Epidermal melanocyte (primary cell): ENCODE measurements around the gene CCDC170.
"Not testable (repeated sequence)": the region's sequence is repeated elsewhere in the genome, so short reads cannot be mapped to it uniquely, and the experiment has no call there.

ENCODE experiments used
- DNase-seq: peaks from one replicate; pipeline ENCODE4 v3.0.0; 2011; ENCODE audit warnings: low spot score; ENCODE audit not compliant: insufficient read length

Gene CCDC170

DNA sequence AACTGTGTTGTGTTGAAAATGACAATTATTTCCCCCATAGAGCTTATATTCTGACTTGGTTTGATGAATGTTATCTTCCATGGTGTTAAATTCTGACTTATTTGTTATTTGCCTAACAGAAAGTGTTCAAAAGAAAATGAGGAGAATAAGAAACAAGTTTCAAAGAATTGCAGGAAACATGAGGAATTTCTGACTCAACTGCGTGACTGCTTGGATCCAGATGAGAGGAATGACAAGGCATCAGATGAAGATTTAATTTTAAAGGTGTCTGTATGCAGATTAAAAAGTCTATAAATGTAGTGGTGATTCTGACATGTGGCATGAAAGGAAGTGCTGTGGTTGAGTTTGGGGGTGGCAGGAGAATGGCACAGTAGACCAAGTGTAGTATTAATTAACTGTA, 50.6 kb downstream of the CCDC170 start:
- no peak for DNase-seq

DNA sequence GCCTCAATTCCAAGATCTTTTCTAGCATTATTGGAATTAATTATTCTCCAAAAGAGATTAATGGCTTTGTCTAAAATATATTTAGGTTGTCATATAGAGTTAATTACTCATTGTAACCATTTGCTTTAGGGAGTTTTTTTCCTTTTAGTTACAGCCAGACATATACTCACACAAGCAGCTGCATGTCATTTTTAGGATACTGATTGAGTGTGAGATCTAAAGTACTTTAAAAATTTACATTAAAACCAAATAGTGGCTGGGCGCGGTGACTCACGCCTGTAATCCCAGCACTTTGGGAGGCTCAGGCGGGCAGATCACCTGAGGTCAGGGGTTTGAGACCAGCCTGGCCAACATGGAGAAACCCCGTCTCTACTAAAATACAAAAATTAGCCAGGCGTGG, 51.1 kb downstream of the CCDC170 start:
- DNase-seq, result not testable (repeated sequence)

GRCh38 chr6:151546941-151547659, 53.3 kb downstream of the CCDC170 start:
- no peak for DNase-seq

- no peak for DNase-seq
Measured at GRCh38 chr6:151548201-151548600, 54.4 kb downstream of the CCDC170 start.

GRCh38 chr6:151549790-151550189, 56.0 kb downstream of the CCDC170 start:
- DNase-seq, result no peak

DNA sequence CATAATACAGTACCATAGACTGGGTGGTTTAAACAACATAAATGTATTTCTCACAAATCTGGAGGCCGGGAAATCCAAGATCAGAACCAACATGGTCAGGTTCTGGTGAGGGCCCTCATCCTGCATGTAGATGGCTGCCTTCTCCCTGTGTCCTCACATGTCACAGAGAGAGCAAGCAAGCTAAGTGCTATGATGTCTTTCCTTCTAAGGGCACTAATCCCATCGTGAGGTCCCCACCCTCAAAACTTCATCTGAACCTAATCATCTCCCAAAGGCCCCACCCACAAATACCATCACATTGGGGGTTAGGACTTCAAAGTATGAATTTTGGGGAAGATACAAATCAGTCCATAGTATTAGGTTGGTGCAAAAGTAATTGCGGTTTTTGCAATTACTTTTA, 56.8 kb downstream of the CCDC170 start:
- DNase-seq, result no peak

- DNase-seq, result no peak
Measured at GRCh38 chr6:151551223-151551857, 57.5 kb downstream of the CCDC170 start.

GRCh38 chr6:151553416-151554165, 59.8 kb downstream of the CCDC170 start:
- no peak for DNase-seq

- DNase-seq, result no peak
Measured at GRCh38 chr6:151561238-151561637, 67.4 kb downstream of the CCDC170 start.

DNA sequence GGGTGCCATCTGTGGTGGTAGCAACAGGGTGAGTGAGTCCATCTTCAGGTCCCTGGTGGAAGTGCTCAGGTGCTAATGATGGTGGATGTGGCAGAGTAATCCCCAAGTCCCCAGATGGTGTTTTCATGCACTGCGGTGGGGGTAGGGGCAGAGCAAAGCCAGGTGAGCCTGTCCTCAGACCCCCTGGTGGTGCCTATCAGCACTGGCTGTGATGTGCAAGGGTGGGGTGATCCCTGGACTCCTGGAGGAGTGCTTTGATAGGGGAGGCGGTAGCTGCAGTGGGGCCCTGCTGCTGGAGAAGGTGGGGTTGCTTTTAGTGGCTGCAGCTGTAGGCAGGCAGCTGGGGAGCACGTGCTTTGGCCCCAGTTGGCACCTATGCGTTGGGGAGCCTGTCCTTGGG, 70.8 kb downstream of the CCDC170 start:
- DNase-seq, result no peak

GRCh38 chr6:151565940-151566339, 72.1 kb downstream of the CCDC170 start:
- DNase-seq, result no peak

- DNase-seq, result no peak
Measured at GRCh38 chr6:151566557-151566956, 72.7 kb downstream of the CCDC170 start.

DNA sequence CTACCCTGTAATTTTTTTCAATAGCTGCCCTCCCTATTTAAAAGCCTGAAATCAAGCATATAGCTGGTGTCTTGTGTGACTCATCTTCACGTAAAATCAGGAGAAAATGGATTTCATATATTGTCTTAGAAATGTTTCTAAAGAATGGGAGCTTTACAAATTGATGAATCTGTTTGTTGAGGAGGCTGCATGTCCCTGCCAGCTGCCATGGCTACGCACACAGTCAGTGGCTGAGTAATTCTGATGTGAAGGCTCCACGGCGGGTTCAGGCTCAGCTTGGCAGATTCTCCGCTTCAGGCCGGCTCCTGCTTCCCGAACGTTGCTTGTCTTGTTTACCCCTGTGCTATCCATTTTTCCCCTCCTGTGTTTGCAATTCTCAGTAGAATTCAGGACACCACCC, 82.8 kb downstream of the CCDC170 start:
- no peak for DNase-seq

- no peak for DNase-seq
Measured at GRCh38 chr6:151577257-151577656, 83.4 kb downstream of the CCDC170 start.

DNA sequence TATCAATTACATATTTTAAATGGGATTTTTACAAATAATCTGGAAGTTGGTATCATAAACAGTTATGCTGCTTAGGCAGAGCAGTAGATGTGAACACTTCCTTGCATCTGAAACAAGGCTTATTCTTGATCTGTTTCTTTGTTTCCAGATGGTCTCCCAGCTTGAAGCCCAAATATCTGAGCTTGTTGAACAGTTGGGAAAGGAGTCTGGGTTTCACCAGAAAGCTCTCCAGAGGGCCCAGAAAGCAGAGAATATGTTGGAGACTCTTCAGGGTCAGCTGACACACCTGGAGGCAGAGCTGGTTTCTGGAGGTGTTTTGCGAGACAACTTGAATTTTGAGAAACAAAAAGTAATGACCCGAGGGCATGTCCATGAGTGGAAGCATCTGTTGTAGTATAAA, 91.9 kb downstream of the CCDC170 start:
- no peak for DNase-seq

DNA sequence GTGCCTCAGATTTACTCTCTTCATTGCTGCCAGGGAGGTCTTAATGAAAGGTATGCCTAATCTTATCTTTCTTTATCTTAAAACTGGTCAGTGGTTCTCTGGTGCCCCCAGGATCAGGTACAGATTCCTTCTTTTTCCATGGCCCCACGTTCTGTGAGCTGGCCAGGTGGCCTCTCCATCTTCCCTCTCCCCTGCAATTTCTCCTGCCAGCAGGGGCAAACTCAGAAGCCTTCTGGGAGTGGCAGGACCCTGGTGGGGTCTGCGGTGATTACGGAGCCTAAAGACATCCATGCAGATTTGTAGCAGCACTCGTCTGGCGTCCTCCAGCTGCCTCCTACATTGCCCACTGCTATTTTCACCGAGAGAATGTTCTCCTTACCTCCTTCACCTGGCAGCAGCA, 95.8 kb downstream of the CCDC170 start:
- DNase-seq, result no peak

GRCh38 chr6:151590742-151591141, 96.9 kb downstream of the CCDC170 start:
- DNase-seq, result no peak

GRCh38 chr6:151592449-151593159, 98.8 kb downstream of the CCDC170 start:
- no peak for DNase-seq

- DNase-seq, result no peak
Measured at GRCh38 chr6:151609146-151609902, 115.5 kb downstream of the CCDC170 start.

GRCh38 chr6:151610326-151610725, 116.5 kb downstream of the CCDC170 start:
- no peak for DNase-seq

GRCh38 chr6:151614630-151615029, 120.8 kb downstream of the CCDC170 start:
- DNase-seq, result no peak
